Caco-2 (cell line): Measurements from ENCODE around the gene SEC31B. TPM values are rescaled to one million over a fixed set of nuclear protein-coding genes. Genes with fewer than 3 reads are reported as not detected.

Experiments used
- BruUV-seq: library from RNA; stranded (reverse); fragments of 400-500 nt; replicated peaks from 2 replicates; lab custom pipeline; 2021; lab: Mats Ljungman, UMichigan
- CTCF ChIA-PET: fragments of 300-600 bp; sonication (Branson Sonifier 250); formaldehyde crosslinking; loops from one replicate; lab custom pipeline; 2022; ENCODE audit warnings: antibody characterized with exemption; lab: Charles Lee
- POLR2A ChIA-PET: fragments of 300-600 bp; sonication (Branson Sonifier 250); formaldehyde crosslinking; loops from one replicate; lab custom pipeline; 2022; ENCODE audit warnings: antibody characterized with exemption; lab: Charles Lee
- DNase-seq, 2 experiments: peaks; one replicate each; pipeline versions ENCODE4 v3.0.0 to v3.0.0-alpha.2; 2020 to 2022
- H3K27me3 ChIP-seq: replicated peaks from 2 replicates; pipeline ENCODE4 v1.6.0; 2011; ENCODE audit warnings: low read length; ENCODE audit not compliant: control insufficient read depth, insufficient read depth
- H3K36me3 ChIP-seq: 2 replicates; pipeline ENCODE4 v1.5.1; 2011; ENCODE audit warnings: low read length; ENCODE audit not compliant: control insufficient read depth, insufficient read depth
- H3K4me1 ChIP-seq: fragments of 250-450 bp; sonication (Bioruptor Pico); 2 replicates; pipeline ENCODE4 v1.5.1; 2020; ENCODE audit warnings: mild to moderate bottlenecking
- H3K4me3 ChIP-seq: 2 replicates; pipeline ENCODE4 v1.5.1; 2011; ENCODE audit warnings: low read depth, mild to moderate bottlenecking, control low read depth, low read length
- H3K9me3 ChIP-seq: fragments of 250-450 bp; sonication (Bioruptor Pico); 2 replicates; pipeline ENCODE4 v1.5.1; 2020; ENCODE audit warnings: mild to moderate bottlenecking, moderate library complexity
- H3K27ac Mint-ChIP-seq: one replicate; pipeline ENCODE4 v1.8.0; 2022; ENCODE audit warnings: mixed read lengths; ENCODE audit not compliant: unreplicated experiment
- H3K27me3 Mint-ChIP-seq: one replicate; pipeline ENCODE4 v1.8.0; 2022; ENCODE audit warnings: mixed read lengths; ENCODE audit not compliant: insufficient read depth, unreplicated experiment
- H3K36me3 Mint-ChIP-seq: one replicate; pipeline ENCODE4 v1.8.0; 2022; ENCODE audit warnings: mild to moderate bottlenecking, mixed read lengths; ENCODE audit not compliant: insufficient read depth, unreplicated experiment
- H3K4me1 Mint-ChIP-seq: one replicate; pipeline ENCODE4 v1.8.0; 2022; ENCODE audit warnings: low read depth, mixed read lengths; ENCODE audit not compliant: unreplicated experiment
- H3K4me3 Mint-ChIP-seq: one replicate; pipeline ENCODE4 v1.8.0; 2022; ENCODE audit warnings: mild to moderate bottlenecking, moderate library complexity, mixed read lengths; ENCODE audit not compliant: unreplicated experiment
- H3K9me3 Mint-ChIP-seq: one replicate; pipeline ENCODE4 v1.8.0; 2022; ENCODE audit warnings: mixed read lengths; ENCODE audit not compliant: unreplicated experiment
- intact Hi-C: fragments of 100-400 bp; cut with micrococcal nuclease; formaldehyde crosslinking; loops from one replicate; pipeline ENCODE4 v1.10.0; 2022; ENCODE audit not compliant: unreplicated experiment
- total RNA-seq: library from RNA; stranded (reverse); gene quantifications from 2 replicates; pipeline ENCODE4 v1.2.3, GENCODE V29; 2022
- TF ChIP-seq, protein P1 (sequence below), 2 experiments: fragments of 200-600 bp in 1 of 2; IDR thresholded peaks; 1 replicate in 1 of 2; 2 replicates in 1 of 2; pipeline versions ENCODE4 v1.5.1 to v1.8.0; 2011 to 2022; ENCODE audit warnings: antibody characterized with exemption in 1 of 2, control low read depth in 1 of 2, inconsistent platforms in 1 of 2, low read depth in 1 of 2, low read length in 1 of 2, mild to moderate bottlenecking in 1 of 2, moderate library complexity in 1 of 2; ENCODE audit not compliant: insufficient read depth in 1 of 2, severe bottlenecking in 1 of 2, unreplicated experiment in 1 of 2

Gene SEC31B
- total RNA-seq, 1 experiment from 2014 or later: 5.1 TPM

DNA sequence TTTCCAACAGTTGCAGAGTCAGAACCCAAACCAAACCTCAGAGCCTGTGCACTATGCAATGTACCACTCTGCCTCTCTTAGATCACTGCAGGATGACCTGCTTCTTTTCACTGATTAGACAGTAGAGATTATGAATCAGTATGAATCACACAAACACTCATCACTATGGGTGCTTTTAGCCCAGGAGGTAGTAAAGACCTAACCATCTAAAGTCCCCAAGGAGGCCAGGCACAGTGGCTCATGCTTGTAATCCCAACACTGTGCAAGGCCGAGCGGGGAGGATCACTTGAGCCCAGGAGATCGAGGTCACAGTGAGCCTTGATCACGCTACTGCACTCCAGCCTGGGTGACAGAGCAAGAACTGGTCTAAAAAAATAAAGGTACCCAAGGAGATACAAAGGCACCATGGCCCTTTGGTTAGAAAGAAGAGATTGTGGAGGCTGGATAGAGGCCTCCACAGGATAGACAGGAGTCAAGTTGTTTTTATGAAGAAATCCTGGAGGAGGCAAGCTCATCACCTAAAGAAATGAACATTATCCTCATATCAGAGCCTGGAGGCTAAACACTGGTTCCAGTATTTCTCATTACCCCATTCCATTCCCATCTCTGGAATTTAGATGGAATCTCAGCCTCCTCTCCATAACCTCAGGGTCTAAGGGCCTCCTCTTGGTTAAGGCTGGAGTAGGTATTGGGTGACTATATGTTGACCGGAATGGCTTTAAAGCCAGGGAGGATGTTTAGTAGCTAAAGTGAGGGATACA, 12.9 kb downstream of the SEC31B start:
- Histone ChIP-seq H3K4me1 (peaks cover 15% of the 10 kb centered on the region), H3K36me3 (no peaks in the 10 kb centered on the region), H3K4me3 (no peak overlapping the region), H3K9me3 (no peaks in the 10 kb centered on the region), H3K27me3 (no peaks in the 10 kb centered on the region)
- BruUV-seq: no TSS peak
- TF ChIP-seq, protein P1, sequence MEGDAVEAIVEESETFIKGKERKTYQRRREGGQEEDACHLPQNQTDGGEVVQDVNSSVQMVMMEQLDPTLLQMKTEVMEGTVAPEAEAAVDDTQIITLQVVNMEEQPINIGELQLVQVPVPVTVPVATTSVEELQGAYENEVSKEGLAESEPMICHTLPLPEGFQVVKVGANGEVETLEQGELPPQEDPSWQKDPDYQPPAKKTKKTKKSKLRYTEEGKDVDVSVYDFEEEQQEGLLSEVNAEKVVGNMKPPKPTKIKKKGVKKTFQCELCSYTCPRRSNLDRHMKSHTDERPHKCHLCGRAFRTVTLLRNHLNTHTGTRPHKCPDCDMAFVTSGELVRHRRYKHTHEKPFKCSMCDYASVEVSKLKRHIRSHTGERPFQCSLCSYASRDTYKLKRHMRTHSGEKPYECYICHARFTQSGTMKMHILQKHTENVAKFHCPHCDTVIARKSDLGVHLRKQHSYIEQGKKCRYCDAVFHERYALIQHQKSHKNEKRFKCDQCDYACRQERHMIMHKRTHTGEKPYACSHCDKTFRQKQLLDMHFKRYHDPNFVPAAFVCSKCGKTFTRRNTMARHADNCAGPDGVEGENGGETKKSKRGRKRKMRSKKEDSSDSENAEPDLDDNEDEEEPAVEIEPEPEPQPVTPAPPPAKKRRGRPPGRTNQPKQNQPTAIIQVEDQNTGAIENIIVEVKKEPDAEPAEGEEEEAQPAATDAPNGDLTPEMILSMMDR (IDR thresholded peaks at IDR 0.05; ENCODE audit: insufficient read depth in 1 of 2, low read depth in 1 of 2, low read length in 1 of 2, severe bottlenecking in 1 of 2, unreplicated experiment in 1 of 2): no peak
- Mint-ChIP-seq H3K27me3 (no peaks in the 10 kb centered on the region), H3K9me3 (no peaks in the 10 kb centered on the region), H3K36me3 (no peaks in the 10 kb centered on the region), H3K4me1 (peaks cover 12% of the 10 kb centered on the region), H3K4me3 (no peak overlapping the region), H3K27ac (no peak overlapping the region)
- ChIA-PET CTCF (interaction anchor here (2.0 to 5.0 kb wide), 3 partner anchors 12 to 61 kb away, joined by 8 to 38 read pairs (median 37); no protein-coding TSS in a partner anchor), POLR2A (no interaction called here)
- intact Hi-C loops: loop anchor here (5.0 kb wide), 1 partner anchor 279 kb away; the partner anchor contains the start of gene CHUK
- DNase-seq: no peak

GRCh38 chr10:100505164-100505563, 14.5 kb downstream of the SEC31B start:
- TF ChIP-seq, protein P1 (IDR thresholded peaks at IDR 0.05; ENCODE audit: insufficient read depth in 1 of 2, low read depth in 1 of 2, low read length in 1 of 2, severe bottlenecking in 1 of 2, unreplicated experiment in 1 of 2): no peak
- CTCF ChIA-PET: interaction anchor here (1.5 to 2.0 kb wide), 2 partner anchors 22 to 162 kb away, joined by 5 to 12 read pairs; no protein-coding TSS in a partner anchor
- DNase-seq: no peak
- Histone ChIP-seq H3K4me1 (peaks cover 15% of the 10 kb centered on the region), H3K36me3 (no peaks in the 10 kb centered on the region), H3K27me3 (no peaks in the 10 kb centered on the region), H3K4me3 (no peak overlapping the region), H3K9me3 (no peaks in the 10 kb centered on the region)
- POLR2A ChIA-PET: no interaction called here
- H3K4me1 Mint-ChIP-seq: peaks cover 12% of the 10 kb centered on the region
- H3K27ac Mint-ChIP-seq: no peak overlapping the region
- no peaks in the 10 kb centered on the region for H3K36me3 Mint-ChIP-seq
- no peak overlapping the region for H3K4me3 Mint-ChIP-seq
- H3K9me3 Mint-ChIP-seq: no peaks in the 10 kb centered on the region
- intact Hi-C loops: loop anchor here (5.0 kb wide), 1 partner anchor 278 kb away; the partner anchor contains the start of gene CHUK
- no peaks in the 10 kb centered on the region for H3K27me3 Mint-ChIP-seq
- BruUV-seq: no TSS peak

DNA sequence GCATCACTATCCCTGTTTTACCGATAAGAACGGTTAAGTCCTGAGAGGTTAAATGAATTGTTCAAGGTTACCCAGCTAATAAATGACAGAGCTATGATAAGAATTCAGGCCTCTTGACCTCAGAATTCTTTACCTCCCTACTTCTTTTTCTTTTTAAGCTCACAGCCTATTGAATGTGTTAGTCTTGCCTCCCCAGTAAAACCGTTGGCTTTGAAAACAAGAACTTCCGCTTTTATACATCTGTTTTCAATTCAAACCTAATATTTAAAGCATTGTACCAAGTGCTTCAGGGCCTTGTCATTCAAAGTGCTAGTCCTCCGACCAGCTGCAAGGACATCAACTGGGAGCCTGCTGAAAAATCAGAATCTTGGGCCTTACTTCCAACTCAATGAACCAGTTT, 15.6 kb downstream of the SEC31B start:
- H3K36me3 Mint-ChIP-seq: no peaks in the 10 kb centered on the region
- no peaks in the 10 kb centered on the region for H3K9me3 Mint-ChIP-seq
- intact Hi-C loops: loop anchor here (1.0 kb wide), 1 partner anchor 22 kb away; no protein-coding TSS in a partner anchor
- Histone ChIP-seq H3K4me1 (peaks cover 15% of the 10 kb centered on the region), H3K9me3 (no peaks in the 10 kb centered on the region), H3K27me3 (no peaks in the 10 kb centered on the region), H3K4me3 (no peak overlapping the region), H3K36me3 (no peaks in the 10 kb centered on the region)
- TF ChIP-seq, protein P1 (IDR thresholded peaks at IDR 0.05; ENCODE audit: insufficient read depth in 1 of 2, low read depth in 1 of 2, low read length in 1 of 2, severe bottlenecking in 1 of 2, unreplicated experiment in 1 of 2): no peak
- DNase-seq: no peak
- peaks cover 12% of the 10 kb centered on the region for H3K4me1 Mint-ChIP-seq
- no peaks in the 10 kb centered on the region for H3K27me3 Mint-ChIP-seq
- H3K4me3 Mint-ChIP-seq: no peak overlapping the region
- ChIA-PET CTCF (interaction anchor here (0.7 to 2.0 kb wide), 4 partner anchors 15 to 161 kb away, joined by 3 to 12 read pairs (median 6); no protein-coding TSS in a partner anchor), POLR2A (no interaction called here)
- peak overlapping the region; percentile 63 for H3K27ac Mint-ChIP-seq
- BruUV-seq: no TSS peak
